GM19467 (cell line): Measurements from ENCODE around the gene DLG4.
"Not testable (repeated sequence)": the region's sequence is repeated elsewhere in the genome, so short reads cannot be mapped to it uniquely, and the experiment has no call there.

ENCODE experiments used
- ATAC-seq: cut with Tn5 transposase; IDR thresholded peaks from one replicate; pipeline ENCODE4 v1.9.1; 2021; ENCODE audit warnings: mild to moderate bottlenecking, moderate library complexity; ENCODE audit not compliant: unreplicated experiment

Gene DLG4

GRCh38 chr17:7168841-7169564, 50.6 kb downstream of the DLG4 start:
- not testable (repeated sequence) for ATAC-seq

GRCh38 chr17:7167832-7168231, 51.8 kb downstream of the DLG4 start:
- ATAC-seq = no peak

- no peak for ATAC-seq
Observed at GRCh38 chr17:7166873-7167272, 52.8 kb downstream of the DLG4 start.

GRCh38 chr17:7159571-7159970, 60.1 kb downstream of the DLG4 start:
- not testable (repeated sequence) for ATAC-seq

DNA sequence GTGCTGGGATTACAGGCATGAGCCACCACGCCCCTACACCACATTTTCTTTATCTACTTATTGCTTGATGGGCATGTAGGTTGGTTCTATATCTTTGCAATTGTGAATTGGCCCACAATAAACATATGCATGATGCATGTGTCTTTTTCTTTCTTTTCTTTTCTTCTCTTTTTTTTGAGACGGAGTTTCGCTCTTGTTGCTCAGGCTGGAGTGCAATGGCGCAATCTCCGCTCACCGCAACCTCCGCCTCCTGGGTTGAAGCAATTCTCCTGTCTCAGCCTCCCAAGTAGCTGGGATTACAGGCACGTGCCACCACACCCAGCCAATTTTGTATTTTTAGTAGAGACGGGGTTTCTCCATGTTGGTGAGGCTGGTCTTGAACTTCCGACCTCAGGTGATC, 61.2 kb downstream of the DLG4 start:
- not testable (repeated sequence) for ATAC-seq

DNA sequence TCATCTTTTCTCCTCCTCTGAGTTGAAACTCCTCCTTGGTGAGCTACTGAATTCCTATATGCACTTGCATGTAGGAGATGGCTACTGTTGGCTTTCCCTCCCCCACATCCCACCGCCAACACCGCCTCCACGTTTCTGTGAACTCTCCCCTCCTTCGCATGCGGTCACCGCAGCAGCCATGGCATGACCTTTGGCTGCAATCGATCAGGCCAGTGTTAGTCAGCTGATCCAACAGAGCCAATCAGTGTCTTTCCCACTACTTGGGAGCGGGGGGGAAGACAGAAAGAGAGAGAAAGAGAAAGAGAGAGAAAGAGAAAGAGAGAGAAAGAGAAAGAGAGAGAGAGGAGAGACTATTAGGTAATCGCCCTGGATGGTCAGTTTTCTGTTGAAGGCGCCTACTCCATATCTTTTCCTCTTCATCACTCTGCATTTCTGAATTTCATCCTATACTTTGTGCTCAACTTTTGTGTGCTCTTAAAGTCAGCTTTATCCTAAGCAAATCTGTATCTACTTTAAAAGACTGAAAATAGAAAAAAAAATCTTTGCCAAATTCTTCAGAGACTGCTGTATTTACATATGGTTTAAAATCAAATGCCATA, 63.2 kb downstream of the DLG4 start:
- no peak for ATAC-seq

DNA sequence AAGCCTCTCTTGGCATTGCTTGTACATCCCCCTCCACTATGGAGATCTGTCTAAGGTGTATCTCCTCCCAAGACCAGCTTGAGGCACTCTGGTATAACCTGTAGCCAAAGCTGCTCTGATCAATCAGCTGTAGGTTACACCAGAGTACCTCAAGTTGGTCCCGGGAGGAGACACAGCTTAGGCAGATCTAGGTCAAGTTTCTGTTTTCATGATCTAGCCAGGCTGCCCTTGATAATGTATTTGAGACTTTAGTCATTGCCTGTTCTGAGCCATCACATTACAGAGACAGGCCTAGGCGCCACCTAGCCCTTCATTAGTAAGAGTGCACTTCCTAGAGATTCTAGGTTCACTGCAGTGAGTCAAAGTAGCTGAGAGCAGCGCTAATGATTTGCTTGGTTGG, 71.9 kb downstream of the DLG4 start:
- no peak for ATAC-seq

GRCh38 chr17:7146115-7146514, 73.5 kb downstream of the DLG4 start:
- no peak for ATAC-seq

- no peak for ATAC-seq
Observed at GRCh38 chr17:7144213-7144612, 75.4 kb downstream of the DLG4 start.

GRCh38 chr17:7141824-7142223, 77.8 kb downstream of the DLG4 start:
- no peak for ATAC-seq

GRCh38 chr17:7139400-7139799, 80.2 kb downstream of the DLG4 start:
- ATAC-seq = no peak

DNA sequence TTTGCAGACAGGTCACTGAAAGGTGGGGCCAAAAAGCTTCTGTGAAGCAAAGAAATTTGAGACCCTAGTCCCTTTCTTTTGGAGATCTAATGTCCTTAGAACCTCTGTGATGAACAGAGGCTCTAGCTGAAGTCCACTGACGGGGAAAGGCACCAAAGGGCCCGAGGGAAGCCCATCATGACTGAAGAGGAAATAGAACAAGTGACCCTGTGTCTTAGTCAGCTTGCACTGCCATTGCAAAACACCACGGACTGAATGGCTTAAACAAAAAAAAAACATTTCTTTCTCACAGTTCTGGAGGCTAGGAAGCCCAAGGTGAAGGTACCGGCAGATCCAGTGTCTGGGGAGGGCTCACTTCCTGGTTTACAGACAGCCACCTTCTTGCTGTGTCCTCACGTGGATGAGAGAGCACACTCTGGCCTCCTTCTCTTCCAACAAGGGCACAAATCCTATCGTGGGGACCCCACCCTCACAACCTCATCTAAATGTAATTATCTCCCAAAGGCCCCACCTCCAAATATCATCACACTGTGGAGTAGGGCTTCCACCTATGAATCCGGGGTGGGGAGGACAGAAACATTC, 80.7 kb downstream of the DLG4 start:
- no peak for ATAC-seq

DNA sequence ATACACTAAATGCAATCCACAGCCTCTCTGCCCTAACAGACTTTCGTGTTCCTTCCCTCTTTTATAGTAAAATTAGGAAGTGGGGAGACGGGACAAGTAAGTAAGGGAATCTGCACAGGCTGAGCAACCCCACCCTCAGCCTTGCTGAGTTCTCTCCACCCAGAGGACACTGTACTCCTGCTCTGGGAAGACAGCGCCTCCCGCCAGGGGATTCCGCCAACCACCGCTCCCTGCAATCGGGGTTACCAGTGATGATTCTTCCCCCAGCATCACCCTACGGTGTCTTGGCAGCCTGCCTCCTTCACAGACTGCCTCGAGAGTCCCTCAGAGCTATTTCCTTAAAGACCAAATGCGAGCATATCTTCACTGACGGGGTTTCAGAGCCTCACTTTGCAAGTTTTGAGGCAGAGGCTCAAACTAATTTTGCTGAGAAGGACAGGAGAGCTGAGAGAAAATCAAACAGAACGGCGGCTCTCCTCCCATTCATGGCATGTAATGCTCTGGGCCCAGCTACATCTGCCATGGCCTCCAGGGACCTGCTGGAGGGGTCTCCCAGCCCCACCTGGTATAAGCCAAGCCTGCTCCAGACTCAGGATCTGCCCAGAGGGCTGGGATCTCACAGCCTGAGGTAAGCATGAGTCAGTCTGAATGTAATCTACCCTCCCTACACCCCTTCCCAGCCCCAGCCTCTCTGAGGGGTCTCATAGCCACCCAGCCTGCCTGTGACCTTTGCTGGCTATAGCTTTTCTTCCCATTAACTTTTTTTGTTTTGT, 82.3 kb downstream of the DLG4 start:
- no peak for ATAC-seq
